SKM-1 treated with dmso at 0.1 percent for 144 hours (cell line): ENCODE measurements around the gene DRP2.
"Not testable (repeated sequence)": the region's sequence is repeated elsewhere in the genome, so short reads cannot be mapped to it uniquely, and the experiment has no call there.

Source experiments
- DNase-seq: peaks from one replicate; lab custom pipeline; 2025; ENCODE audit not compliant: unreplicated experiment; lab: John Stamatoyannopoulos, UW

DRP2 gene

GRCh38 chrX:101219116-101219863 lies at the start of gene DRP2:
TSS of gene DRP2 (plus strand) at chrX:101219786. CDS start at chrX:101231648, 11,862 bp downstream.
- no peak for DNase-seq

DNA sequence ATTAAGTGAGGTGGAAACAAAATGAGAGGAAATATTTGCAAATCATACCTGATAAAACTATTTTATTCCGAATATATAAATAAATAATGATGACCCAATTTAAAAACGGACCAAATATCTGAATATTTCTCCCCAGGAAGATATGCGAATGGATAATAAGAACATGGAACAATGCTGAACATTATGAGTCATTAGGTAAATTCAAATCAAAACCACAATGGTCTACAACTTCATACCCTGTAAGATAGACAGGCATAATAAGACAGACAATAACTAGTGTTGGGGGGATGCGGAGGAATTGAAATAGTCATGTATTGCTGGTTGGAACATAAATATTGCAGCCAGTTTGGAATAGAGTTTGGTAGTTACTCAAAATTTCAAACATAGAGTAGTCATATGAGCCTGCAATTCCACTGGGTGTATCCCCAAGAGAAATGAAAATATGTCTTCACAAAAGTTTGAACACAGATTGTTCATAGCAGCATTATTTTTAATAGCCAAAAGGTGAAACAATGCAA lies 47.6 kb upstream of the DRP2 start:
- no peak for DNase-seq

GRCh38 chrX:101176439-101176838 lies 43.1 kb upstream of the DRP2 start:
- no peak for DNase-seq

- not testable (repeated sequence) for DNase-seq
Observed at GRCh38 chrX:101184876-101185275, 34.7 kb upstream of the DRP2 start.

GRCh38 chrX:101187961-101188360 lies 31.6 kb upstream of the DRP2 start:
- not testable (repeated sequence) for DNase-seq

DNA sequence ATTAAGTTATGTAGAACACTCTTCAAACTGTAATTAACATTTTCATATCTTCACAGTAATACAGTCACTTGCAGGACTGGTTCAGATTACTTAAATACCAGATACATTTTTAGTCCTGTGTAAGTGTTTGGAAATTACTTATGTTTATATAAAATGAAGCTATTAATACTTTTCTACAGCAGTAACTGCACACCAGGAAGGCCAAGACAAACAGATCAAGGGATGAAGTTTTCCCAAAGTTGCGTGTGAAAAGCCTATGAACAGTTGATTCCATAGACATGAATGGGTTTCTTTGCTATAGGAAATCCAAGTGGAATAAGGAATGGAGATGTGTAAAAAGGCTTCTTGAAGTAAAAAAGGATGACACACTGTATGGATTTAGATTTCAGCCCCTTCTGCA lies 28.9 kb upstream of the DRP2 start:
- no peak for DNase-seq

GRCh38 chrX:101191217-101191750 lies 28.3 kb upstream of the DRP2 start:
- DNase-seq: no peak

DNA sequence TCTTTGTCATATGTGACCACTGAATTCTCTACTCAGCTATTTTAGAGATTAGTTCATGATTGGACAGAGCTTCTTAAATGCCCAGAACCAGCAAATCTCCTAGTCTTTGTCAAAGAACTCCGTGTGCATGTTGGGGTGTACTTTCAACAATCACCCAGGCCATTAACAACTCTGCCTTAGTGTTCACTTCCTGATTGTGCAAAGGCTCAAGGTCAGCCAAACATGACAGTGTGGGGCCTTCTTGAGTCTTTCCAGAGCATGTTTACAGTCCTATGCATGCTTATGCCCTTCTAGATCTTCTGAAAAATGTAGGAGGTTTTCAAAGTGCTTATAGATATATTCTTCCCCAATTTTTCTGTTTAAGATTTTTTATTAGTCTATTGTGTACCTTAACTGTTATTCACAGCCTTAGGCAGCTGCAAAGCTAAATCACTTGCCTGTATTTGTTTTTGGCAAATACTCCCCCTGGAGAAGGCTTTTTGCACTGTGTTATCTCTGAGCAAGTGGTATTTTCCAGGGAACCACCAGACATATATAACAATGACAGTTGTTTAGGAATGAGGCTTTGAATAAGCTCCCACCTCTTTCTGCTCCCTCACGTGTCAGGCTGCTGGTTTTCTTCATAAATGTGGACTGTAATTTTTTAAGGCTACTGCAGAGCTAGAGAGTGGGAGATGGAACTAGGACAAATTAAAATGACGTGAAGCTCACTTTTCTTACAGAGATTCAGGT lies 24.0 kb upstream of the DRP2 start:
- no peak for DNase-seq

DNA sequence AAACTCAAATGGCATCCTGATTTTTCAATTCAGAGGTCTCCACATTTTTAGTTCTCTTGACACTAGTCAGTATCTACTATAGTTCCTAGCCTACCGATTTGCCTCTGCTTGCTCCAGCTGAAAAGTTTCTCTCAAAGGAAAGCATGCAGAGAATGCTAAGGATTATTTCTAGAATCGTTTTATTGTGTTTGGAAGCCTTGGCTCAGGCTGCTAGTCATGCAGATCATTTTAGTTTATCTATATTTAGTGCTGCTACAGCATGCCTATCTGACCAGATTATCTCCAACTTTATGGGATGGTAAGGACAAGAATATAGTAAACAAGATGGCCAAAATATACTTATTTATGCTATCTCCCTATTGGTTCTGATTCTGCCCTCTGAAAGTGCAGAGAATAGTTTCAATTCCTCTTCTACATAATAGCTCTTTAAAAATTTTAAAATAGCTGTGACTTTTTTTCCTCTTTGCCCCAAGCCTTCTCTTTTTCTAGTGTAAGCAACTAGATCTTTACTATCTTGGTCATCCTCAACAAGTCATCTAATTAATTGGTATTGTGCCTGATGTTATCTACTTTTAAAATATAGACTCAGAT lies 15.7 kb upstream of the DRP2 start:
- DNase-seq: no peak

- no peak for DNase-seq
Observed at GRCh38 chrX:101206471-101206870, 13.1 kb upstream of the DRP2 start.

- DNase-seq: no peak
Observed at GRCh38 chrX:101208152-101208905, 11.3 kb upstream of the DRP2 start.

GRCh38 chrX:101210630-101211029 lies 9.0 kb upstream of the DRP2 start:
- no peak for DNase-seq

DNA sequence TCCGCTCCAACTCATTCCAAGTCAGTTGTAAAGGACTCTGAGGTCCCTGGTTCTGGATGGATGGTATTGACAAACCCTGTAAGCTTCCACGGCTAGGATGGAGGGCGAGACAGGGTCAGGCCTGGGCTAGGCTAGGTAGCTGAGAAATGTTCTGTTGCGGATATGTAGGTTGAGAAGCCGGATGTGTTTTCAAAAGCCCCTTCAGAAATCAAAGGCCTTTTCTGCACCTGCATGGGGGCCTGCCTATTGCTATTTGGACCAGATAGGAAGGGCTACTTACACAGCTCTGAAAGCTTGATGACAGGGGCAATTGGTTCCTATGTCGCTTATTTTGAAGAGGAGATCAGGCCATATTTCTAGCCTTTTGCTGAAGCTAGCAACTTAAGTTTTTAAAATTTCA lies 1.9 kb upstream of the DRP2 start:
- DNase-seq: no peak

DNA sequence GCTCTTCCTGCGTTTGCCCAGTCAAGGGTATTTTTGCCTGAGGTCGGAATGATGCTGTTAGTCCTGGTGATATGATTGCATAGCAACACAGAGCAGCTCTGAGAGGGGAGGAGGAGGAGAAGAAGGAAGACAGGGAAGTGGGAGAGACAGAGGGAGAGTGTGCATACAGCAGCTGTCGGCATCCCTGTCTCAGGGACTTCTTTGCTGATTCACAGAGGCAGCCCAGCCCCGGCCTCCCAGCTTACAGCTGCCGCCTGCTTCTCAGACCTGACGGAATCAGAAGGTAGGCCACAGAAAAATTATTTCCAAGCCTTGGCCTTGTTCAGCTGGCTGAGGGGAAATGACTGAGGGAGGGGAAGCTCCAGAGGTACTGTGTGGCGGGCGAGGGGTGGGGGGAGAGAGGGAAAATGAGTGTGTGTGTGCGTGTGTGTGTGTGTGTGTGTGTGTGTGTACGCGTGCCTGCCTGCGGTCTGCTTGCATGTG lies 319 bp downstream of the DRP2 start:
- DNase-seq: no peak

GRCh38 chrX:101220662-101221260 lies 1.2 kb downstream of the DRP2 start:
- DNase-seq: no peak

GRCh38 chrX:101223226-101223625 lies 3.6 kb downstream of the DRP2 start:
- DNase-seq: no peak

DNA sequence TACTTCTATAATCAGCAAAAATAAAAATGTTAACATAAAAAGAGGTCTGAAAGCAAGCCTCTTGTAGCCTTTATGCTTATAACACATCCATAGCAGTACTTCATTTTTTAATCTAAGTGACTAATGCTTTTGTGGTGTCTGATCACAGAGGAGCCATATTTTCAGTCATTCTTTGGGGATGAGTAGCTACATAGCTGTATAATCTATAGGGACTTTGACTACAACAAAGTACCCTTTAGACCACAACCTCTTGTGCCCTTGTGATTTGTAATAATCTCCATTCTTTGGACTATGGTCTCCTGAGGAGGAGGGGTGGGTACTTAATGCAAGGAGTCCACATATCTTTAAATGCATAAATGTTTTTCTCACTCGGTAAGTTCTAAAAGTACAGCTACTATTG lies 9.6 kb downstream of the DRP2 start:
- no peak for DNase-seq

GRCh38 chrX:101230636-101231035 lies 11.1 kb downstream of the DRP2 start:
- no peak for DNase-seq

GRCh38 chrX:101231080-101231479 lies 11.5 kb downstream of the DRP2 start:
- DNase-seq: no peak

- no peak for DNase-seq
Observed at GRCh38 chrX:101232316-101232715, 12.7 kb downstream of the DRP2 start.
